GM18507 (cell line): ENCODE results near the gene USB1.

Experiments
- DNase-seq: peaks from one replicate; pipeline ENCODE4 v3.0.0; 2011; ENCODE audit warnings: low read depth; ENCODE audit not compliant: insufficient read length; ENCODE audit errors: extremely low spot score
- FAIRE-seq: peaks from 2 replicates; lab custom pipeline; 2011; peaks lifted over from hg19 to GRCh38; lab: Jason Lieb, UNC

USB1 gene

GRCh38 chr16:58011652-58012051, 10.4 kb downstream of the USB1 start:
- no peak for DNase-seq
- no peak for FAIRE-seq

DNA sequence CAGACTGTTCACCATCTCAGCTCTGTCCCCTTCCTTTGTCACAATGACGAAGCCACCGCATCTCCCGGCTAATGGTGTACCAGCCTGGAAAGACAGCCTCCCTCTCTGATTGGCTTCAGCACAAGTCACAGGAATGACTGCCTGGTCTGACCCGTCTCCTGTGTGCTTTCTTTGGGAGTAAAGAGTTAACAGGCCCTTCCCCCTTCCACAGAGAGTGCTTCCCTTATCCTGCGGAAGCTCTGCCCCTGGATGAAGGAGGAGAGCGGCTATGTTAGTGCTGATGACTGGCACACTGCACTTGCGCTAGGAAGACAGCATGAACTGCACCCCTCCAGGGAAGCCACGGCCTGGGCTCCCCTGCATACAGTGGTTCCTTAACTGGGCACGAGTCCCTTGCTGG, 11.3 kb downstream of the USB1 start:
- DNase-seq, result no peak
- FAIRE-seq, result no peak

DNA sequence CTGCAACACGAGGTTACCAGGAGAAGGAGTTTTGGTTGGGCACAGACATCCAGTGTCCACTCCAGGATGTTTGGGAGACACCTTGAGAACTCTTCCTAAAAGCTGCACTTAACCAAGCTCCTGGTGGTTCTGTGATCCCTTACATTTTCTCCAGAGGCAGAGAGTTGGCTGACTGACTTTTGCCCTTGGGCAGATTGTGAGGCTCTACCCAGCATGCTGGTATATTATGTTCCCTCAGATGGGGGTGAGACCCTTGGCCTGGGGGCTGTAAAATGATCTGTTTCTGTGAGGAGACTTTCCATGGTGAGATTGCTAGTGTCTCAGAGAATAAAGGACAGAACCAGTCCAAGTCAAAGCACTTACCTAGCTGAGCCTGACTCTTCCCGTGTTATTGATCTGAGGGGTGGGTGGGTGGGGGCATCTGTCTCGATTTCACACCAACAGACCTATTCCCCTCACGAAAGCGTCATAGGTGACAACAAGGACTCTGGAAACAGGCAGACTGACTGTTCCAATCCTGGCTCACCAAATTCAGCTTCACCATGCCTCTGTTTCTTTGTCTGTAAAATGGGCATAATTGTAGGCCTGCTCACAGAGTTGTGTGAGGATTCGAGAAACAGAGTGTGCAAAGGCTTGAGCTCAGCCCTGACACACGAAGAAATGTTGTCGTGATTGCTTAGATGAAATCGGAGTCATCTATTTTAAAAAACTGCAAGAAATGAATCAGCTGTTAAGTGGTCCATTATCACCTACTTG, 12.2 kb downstream of the USB1 start:
- FAIRE-seq, result no peak

GRCh38 chr16:58016840-58017446, 15.7 kb downstream of the USB1 start:
- DNase-seq (no peak), FAIRE-seq (no peak)

More for the DNA sequence above, 12.2 kb downstream of the USB1 start:
- no peak for DNase-seq

DNA sequence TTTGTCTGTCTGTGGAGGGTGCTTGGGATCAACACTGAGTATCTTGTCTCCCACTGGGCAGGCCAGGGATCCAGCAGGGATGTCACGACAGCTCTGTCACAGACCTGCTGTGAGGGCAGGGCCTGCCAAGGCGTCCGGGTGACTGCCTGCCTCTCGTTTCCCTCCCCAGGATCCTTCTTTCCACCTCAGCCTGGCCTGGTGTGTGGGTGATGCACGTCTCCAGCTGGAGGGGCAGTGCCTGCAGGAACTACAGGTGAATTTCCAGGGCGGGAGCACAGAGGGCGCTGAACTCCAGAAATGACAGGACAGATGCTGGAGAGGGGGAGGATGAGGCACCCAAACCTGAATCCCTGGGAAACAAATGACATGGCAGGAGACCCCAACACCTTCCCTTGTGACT, 17.6 kb downstream of the USB1 start:
- FAIRE-seq (no peak), DNase-seq (no peak)

- DNase-seq (no peak), FAIRE-seq (no peak)
These were observed 18.8 kb downstream of the USB1 start for GRCh38 chr16:58019866-58020538.

DNA sequence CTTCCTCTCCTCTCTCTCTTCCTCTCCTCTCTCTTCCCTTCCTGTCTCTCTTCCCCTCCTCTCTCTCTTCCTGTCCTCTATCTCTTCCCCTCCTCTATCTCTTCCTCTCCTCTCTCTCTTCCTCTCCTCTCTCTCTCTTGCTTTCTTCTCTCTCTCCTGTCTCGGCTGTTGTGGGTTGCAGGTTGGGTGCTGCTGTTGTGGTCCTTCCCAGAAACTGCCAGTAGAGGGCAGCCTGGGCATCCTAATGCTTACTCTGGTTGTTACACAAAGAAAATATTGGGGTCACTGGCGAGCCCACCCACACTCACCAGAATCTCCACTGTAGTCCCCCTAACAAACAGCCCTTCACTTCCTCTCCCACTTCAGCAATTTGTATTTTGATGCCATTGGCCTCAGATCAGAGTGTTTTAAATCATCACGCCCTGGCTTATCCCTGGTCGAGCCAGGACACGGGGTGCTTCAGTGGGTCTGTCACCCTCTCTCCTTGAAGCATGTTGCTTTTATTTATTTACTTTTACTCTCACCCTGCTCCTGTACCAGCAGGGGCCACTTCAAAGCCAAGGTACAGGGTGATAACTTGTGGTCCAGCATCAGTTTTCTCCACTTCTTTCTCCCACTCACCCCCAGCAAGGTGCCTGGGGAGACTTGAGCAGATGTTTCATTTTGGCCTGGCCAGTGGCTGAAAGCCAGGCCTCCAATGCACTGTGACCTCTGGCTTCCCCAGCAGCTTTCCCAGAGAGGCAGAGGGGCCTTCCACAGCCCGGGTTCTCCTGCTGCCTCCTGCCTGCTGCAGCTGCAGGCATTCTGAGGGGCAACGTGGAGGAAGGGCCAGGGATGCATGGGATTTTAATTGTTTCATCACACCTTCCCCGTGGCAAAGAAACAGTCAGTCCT, 19.7 kb downstream of the USB1 start:
- no peak for DNase-seq
- FAIRE-seq, result peak; percentile 67

DNA sequence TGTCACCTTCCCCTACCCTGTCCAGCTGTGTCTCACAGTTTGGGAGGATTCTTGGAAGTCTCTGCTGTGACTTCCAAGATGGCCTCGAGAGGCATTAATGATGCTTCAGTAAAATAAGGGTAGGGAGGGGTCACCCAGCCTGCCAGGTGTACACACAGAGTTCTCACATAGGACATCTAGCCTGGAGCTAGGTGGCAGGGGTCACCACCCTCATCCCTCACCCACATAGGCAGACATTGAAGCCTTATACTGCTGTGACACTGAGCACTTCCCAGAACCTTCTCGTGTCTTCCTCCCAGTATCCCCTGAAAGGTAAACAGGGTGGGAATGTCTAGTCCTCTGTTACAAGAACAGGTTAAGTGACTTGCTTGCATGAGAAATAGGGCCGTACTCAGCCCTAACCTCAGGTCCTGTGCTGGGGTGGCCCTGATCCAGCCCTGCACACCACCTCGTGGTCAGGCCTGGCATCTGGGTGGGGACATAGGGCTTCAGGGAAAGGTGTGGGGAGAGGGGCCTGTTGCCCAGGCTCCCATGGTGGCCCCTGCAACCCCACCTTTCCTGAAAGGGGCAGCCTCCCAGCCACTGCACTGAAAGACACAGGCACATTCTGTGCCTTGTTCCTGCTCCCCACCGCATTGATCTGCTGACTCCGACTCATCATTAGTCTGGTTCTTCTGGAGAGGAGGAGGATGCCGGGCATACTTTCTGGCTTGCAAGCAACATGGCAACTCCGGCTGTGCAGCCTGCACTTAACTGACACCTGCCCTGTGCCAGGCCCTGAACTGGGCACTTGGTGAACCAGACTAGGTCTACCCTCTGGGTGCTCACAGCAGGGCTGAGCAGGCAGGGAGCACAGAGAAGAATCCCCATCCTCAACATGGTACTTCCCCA, 20.7 kb downstream of the USB1 start:
- DNase-seq (no peak), FAIRE-seq (no peak)

GRCh38 chr16:58022601-58023371, 21.6 kb downstream of the USB1 start:
- DNase-seq (no peak), FAIRE-seq (no peak)

DNA sequence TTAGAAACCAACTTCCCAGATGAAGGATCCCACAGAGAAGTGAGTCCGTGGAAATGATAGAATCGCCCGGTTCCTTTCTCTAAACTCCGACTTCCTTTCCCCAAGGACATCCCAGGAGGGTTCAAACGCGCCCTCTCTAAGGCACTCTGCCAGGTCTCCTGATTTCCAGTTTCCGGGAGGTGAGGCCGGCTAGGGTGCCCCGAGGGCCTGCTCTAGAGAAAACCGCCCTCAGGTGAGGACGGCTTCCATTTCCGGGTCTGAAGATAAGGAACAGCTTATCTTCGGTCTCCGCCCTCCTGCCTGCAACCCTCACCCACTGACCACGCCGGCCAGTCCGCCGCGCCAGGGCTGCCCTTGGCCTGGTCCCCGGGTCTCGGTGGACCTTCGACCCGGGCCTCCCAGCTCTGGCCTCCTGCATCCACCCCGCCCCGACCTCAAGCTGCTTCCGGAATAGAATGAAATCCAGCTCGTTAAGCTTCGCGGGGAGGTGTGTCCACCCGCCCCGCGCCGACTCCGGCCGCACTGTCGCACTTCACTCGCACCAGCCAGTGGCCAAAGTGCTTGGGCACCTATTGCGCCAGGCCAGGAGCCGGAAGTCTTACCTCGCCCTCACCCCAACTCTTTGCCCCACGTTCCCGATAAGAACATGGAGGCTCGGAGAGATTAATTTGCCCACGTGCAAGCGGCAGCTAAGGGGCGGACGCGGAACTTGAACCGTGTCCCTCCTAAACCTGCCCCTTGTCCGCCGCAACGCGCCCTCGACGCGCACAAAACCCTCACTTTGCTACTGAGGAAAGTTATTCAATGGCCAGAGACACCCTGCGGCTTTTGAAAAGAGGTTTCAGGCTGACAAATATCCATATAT, 23.5 kb downstream of the USB1 start:
- FAIRE-seq, result no peak

GRCh38 chr16:58025351-58026138, 24.3 kb downstream of the USB1 start, which contains the start of gene MMP15:
Gene MMP15, plus strand, starts transcription at chr16:58025754. Its CDS starts 597 bp downstream, at chr16:58026351.
- DNase-seq, result no peak
- FAIRE-seq, result peak; percentile 73

More for the DNA sequence above, 23.5 kb downstream of the USB1 start:
- DNase-seq, result no peak

DNA sequence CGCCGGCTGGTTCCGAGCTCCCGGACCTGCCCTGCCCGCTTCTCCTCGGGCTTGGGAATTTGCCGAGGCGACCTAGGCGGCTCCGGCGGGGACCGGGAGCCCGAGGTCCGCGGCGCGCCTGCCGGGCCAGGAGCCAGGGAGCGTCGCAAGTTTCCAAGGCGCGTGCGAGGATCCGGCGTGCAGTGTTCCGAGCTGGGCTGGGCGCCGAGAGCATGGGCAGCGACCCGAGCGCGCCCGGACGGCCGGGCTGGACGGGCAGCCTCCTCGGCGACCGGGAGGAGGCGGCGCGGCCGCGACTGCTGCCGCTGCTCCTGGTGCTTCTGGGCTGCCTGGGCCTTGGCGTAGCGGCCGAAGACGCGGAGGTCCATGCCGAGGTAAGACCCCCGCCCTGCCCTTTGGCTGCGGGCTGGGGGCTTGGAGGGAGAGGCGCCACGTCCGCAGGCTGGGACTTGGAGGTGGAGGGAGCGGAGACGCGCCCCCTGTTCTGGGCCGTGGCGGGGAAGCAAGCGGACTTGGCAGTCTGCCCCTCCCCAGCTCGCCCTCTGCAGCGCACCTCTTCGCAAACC, 25.0 kb downstream of the USB1 start:
- no peak for FAIRE-seq
- DNase-seq, result no peak

- DNase-seq (no peak), FAIRE-seq (no peak)
These were observed 25.5 kb downstream of the USB1 start for GRCh38 chr16:58026705-58027160.

- DNase-seq (no peak), FAIRE-seq (no peak)
These were observed 26.1 kb downstream of the USB1 start for GRCh38 chr16:58027161-58027915.

GRCh38 chr16:58027916-58028455, 26.8 kb downstream of the USB1 start:
- FAIRE-seq (no peak), DNase-seq (no peak)
